Measurements from ENCODE around the gene ABAT.

DNA sequence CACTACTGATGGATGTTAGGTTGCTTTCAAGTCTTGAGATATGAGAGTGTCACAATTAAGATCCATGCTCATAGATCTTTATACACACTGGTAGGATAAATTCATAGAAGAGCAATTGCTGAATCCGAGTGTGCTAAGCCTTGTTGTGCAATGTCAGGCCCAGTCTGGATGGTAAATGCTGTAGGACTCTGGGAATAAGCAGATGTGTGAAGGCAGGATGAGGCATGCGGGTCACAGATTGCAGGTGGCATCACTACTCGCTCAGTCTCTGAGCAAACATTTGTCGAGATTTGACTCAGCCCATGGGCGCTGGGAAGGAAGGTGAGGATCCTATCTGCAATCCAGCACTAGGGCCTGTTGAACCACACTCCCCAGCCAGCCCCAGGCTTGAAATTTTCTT, 82.3 kb downstream of the ABAT start:
- TF ChIP-seq, protein P1, sequence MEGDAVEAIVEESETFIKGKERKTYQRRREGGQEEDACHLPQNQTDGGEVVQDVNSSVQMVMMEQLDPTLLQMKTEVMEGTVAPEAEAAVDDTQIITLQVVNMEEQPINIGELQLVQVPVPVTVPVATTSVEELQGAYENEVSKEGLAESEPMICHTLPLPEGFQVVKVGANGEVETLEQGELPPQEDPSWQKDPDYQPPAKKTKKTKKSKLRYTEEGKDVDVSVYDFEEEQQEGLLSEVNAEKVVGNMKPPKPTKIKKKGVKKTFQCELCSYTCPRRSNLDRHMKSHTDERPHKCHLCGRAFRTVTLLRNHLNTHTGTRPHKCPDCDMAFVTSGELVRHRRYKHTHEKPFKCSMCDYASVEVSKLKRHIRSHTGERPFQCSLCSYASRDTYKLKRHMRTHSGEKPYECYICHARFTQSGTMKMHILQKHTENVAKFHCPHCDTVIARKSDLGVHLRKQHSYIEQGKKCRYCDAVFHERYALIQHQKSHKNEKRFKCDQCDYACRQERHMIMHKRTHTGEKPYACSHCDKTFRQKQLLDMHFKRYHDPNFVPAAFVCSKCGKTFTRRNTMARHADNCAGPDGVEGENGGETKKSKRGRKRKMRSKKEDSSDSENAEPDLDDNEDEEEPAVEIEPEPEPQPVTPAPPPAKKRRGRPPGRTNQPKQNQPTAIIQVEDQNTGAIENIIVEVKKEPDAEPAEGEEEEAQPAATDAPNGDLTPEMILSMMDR (IDR thresholded peaks at IDR 0.05), result no peak
- TF ChIP-seq POLR2A (IDR thresholded peaks at IDR 0.05), result no peak

Measured in right lobe of liver (tissue), 4 donors.